ENCODE data around the gene JARID2. TPM values are rescaled to one million over a fixed set of nuclear protein-coding genes. Genes with fewer than 3 reads are reported as not detected.

JARID2 gene
- total and polyA plus RNA-seq, 4 donors, result 1.4 to 12.3 (median 3.4) TPM

DNA sequence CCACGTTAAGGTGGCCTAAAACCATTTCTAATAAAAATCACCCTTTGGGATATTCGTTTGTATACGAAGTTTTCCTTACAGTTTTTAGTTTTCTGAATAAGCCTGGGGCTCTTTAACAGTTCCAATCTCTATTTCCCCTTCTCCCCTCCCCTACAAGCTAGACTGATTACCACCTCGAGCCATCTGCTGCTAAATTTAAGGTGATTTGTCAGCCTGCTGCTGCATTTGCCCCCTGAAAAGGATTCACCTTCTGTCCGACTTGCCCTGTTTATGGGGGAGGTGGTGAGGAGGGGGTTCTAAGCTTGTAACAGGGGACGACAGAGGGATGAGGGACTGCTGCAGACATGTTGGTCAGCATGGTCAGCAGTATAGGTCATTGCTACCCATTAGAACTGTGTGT lies 146.3 kb downstream of the JARID2 start:
- no peaks in the 10 kb centered on the region for H3K36me3 ChIP-seq (ENCODE audit: control insufficient read depth in 4 of 4, insufficient read depth in 3 of 4, low read depth in 1 of 4, low read length in 3 of 4)
- no peak overlapping the region for H3K9ac ChIP-seq (ENCODE audit: low read depth in 1 of 2, low read length in 2 of 2)
- no peaks in the 10 kb centered on the region for H3K27me3 ChIP-seq (ENCODE audit: control insufficient read depth in 4 of 4, insufficient read depth in 4 of 4, low read length in 3 of 4)
- no peak overlapping the region for H3K4me3 ChIP-seq (ENCODE audit: low read depth in 1 of 3, low read length in 3 of 3)
- WGBS, result 92% methylated on average over 6 of the region's 6 CpGs
- H3K4me1 ChIP-seq (ENCODE audit: control insufficient read depth in 4 of 4, insufficient read depth in 4 of 4, low read length in 3 of 4), result peaks cover 13 to 35% (median 27%) of the 10 kb centered on the region in 4 donors
- H3K9me3 ChIP-seq (ENCODE audit: control insufficient read depth in 4 of 4, low read length in 3 of 4), result no peaks in the 10 kb centered on the region
- H3K27ac ChIP-seq (ENCODE audit: low read depth in 1 of 2, low read length in 2 of 2), result no peak overlapping the region
- TF ChIP-seq CTCF (IDR thresholded peaks at IDR 0.05; ENCODE audit: low read depth, low read length, missing input control) (no peak), JUND (IDR thresholded peaks at IDR 0.05) (no peak), EGR1 (IDR thresholded peaks at IDR 0.05; ENCODE audit: low read depth in 2 of 2) (no peak), GABPA (IDR thresholded peaks at IDR 0.05 in 1 of 2, conservative IDR thresholded peaks at IDR 0.05 in 1 of 2) (no peak), TAF1 (conservative IDR thresholded peaks at IDR 0.05) (no peak), RAD21 (IDR thresholded peaks at IDR 0.05) (no peak), REST (IDR thresholded peaks at IDR 0.05) (no peak), FOXA2 (IDR thresholded peaks at IDR 0.05) (no peak), YY1 (IDR thresholded peaks at IDR 0.05) (no peak), HNF4G (IDR thresholded peaks at IDR 0.05) (no peak), MAX (IDR thresholded peaks at IDR 0.05) (no peak), ATF3 (IDR thresholded peaks at IDR 0.05) (no peak), RXRA (IDR thresholded peaks at IDR 0.05) (no peak), HNF4A (conservative IDR thresholded peaks at IDR 0.05) (no peak), SP1 (IDR thresholded peaks at IDR 0.05) (no peak), ZBTB33 (IDR thresholded peaks at IDR 0.05) (no peak), NR2F2 (IDR thresholded peaks at IDR 0.05) (no peak)
- DNase-seq (ENCODE audit: low spot score), result no peak

DNA sequence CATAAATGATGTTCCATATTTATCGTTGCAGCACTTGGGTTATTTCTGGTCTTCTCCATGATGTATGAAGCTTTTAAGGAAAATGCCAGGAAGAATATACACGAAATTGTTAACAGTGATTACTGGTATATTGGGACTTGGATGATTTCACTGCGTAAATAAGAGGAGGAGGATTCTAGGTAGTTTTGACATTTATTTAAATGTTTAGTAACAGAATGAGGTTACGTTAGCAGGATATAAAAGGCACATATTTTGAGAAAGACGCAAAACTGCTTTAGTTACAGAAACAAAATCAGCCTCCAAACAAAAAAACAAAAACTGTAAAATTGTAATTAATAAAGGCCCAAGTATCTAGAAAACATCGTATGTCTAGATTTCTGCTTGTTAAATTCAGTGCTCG lies 147.7 kb downstream of the JARID2 start:
- H3K36me3 ChIP-seq (ENCODE audit: control insufficient read depth in 4 of 4, insufficient read depth in 3 of 4, low read depth in 1 of 4, low read length in 3 of 4), result no peaks in the 10 kb centered on the region
- DNase-seq (ENCODE audit: low spot score), result no peak
- H3K27ac ChIP-seq (ENCODE audit: low read depth in 1 of 2, low read length in 2 of 2), result no peak overlapping the region
- no peak overlapping the region for H3K4me3 ChIP-seq (ENCODE audit: low read depth in 1 of 3, low read length in 3 of 3)
- no peaks in the 10 kb centered on the region for H3K27me3 ChIP-seq (ENCODE audit: control insufficient read depth in 4 of 4, insufficient read depth in 4 of 4, low read length in 3 of 4)
- no peak overlapping the region for H3K9ac ChIP-seq (ENCODE audit: low read depth in 1 of 2, low read length in 2 of 2)
- TF ChIP-seq HNF4A (conservative IDR thresholded peaks at IDR 0.05), result no peak
- peaks cover 12 to 39% (median 29%) of the 10 kb centered on the region in 4 donors for H3K4me1 ChIP-seq (ENCODE audit: control insufficient read depth in 4 of 4, insufficient read depth in 4 of 4, low read length in 3 of 4)
- 99% methylated on average over 7 of the region's 7 CpGs for WGBS
- H3K9me3 ChIP-seq (ENCODE audit: control insufficient read depth in 4 of 4, low read length in 3 of 4), result no peaks in the 10 kb centered on the region

All from liver (tissue), 9 donors.